Transverse colon (tissue), 3 donors: Measurements from ENCODE around the gene POTEI.
"Not testable (repeated sequence)": the region's sequence is repeated elsewhere in the genome, so short reads cannot be mapped to it uniquely, and the experiment has no call there.

Source experiments
- EP300 ChIP-seq: sonication (generic); formaldehyde crosslinking; IDR thresholded peaks from one replicate; pipeline ENCODE4 v1.6.1; 2017; ENCODE audit warnings: antibody characterized with exemption, low read depth
- TF ChIP-seq, protein P1 (sequence below), 5 experiments: fragments of 200-600 bp in 3 of 5; fragments of 450-650 bp in 2 of 5; sonication (generic) in 3 of 5; IDR thresholded peaks; 1 replicate in 2 of 5; 2 replicates in 3 of 5; pipeline ENCODE4 v1.5.1; 2016 to 2017; ENCODE audit warnings: antibody characterized with exemption in 5 of 5, inconsistent platforms in 3 of 5, mild to moderate bottlenecking in 2 of 5, moderate library complexity in 1 of 5

DNA sequence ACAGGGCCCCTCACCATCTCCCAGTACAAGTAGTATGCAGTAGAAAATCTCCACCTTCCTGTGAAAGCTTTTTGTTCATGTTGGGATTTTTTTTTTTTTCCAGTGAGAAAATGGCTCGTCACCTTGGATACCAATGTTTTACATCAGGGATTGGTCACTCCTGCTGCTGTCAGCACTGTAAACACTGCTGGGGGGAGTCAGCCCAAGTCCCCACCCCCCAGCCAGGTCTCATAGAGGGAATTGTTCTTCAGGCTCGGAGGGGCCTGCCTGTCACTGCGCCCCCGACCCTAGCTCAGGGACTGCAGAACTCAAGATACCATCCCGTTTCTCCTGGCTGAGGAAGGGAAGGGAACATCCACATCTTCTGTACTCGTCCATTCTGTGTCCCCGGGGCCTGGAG is 11.9 kb upstream of the POTEI start, which contains the start of gene CFC1B:
- not testable (repeated sequence) for TF ChIP-seq EP300
- TF ChIP-seq, protein P1, sequence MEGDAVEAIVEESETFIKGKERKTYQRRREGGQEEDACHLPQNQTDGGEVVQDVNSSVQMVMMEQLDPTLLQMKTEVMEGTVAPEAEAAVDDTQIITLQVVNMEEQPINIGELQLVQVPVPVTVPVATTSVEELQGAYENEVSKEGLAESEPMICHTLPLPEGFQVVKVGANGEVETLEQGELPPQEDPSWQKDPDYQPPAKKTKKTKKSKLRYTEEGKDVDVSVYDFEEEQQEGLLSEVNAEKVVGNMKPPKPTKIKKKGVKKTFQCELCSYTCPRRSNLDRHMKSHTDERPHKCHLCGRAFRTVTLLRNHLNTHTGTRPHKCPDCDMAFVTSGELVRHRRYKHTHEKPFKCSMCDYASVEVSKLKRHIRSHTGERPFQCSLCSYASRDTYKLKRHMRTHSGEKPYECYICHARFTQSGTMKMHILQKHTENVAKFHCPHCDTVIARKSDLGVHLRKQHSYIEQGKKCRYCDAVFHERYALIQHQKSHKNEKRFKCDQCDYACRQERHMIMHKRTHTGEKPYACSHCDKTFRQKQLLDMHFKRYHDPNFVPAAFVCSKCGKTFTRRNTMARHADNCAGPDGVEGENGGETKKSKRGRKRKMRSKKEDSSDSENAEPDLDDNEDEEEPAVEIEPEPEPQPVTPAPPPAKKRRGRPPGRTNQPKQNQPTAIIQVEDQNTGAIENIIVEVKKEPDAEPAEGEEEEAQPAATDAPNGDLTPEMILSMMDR (IDR thresholded peaks at IDR 0.05) = not testable (repeated sequence)
